GM19467 (cell line): ENCODE data around the gene ZRANB3.
"Not testable (repeated sequence)": the region's sequence is repeated elsewhere in the genome, so short reads cannot be mapped to it uniquely, and the experiment has no call there.

Source experiments
- ATAC-seq: cut with Tn5 transposase; IDR thresholded peaks from one replicate; pipeline ENCODE4 v1.9.1; 2021; ENCODE audit warnings: mild to moderate bottlenecking, moderate library complexity; ENCODE audit not compliant: unreplicated experiment

Gene ZRANB3

DNA sequence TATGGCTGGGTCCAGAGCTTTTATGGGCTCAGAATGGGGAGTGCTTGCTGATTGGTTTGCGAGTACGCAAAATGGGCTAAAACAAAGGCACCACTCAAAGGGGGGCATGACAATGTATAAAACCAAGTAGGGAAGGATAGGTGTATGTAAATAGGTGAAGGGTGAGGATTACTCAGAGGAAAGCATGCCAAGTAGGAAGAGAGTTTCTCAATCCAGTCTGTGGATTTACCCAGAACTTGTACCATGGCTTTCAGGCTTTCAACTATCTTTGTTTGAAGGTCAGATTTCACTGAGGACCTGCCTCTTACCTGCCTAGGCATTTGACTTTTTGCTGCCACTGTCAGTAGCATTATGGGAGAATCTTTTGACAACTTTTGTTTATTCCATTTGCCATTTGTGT, 386.7 kb downstream of the ZRANB3 start:
- no peak for ATAC-seq

DNA sequence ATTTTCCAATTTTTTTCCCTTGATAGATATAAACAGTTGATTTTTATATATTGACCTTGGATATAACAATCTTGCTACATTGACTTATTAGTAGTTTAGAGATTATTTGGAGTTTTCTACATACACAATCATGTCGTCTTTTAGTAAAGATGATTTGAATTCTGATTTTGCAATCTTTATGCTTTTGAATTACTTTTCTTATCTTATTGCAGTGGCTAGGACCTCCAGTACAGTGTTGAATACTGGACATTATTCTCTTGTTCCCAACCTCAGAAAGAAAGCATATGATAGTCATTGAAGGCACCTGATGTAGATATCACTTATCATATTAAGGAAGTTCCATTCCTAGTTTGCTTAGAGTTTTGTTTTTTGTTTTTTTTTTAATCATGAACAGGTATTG, 388.7 kb downstream of the ZRANB3 start:
- ATAC-seq, result no peak

DNA sequence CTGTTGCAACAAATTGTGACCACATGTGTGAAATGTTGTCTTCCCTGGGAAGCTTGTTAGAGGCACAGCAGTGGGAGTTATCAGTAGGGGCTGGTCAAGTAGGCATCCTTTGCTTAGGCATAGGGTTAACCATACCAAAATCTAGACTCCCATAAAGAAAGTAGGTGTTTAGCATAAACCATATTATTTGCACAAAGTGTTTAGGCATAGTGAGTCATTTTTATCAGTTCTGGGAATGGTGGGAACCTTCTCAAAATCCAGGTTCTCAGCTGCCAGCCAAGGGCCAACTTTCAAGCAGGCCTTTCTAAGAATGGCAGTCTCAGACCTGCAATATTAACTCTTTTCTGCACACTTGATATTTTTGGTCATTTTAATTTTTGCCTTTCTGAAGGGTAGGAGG, 390.4 kb downstream of the ZRANB3 start:
- no peak for ATAC-seq

DNA sequence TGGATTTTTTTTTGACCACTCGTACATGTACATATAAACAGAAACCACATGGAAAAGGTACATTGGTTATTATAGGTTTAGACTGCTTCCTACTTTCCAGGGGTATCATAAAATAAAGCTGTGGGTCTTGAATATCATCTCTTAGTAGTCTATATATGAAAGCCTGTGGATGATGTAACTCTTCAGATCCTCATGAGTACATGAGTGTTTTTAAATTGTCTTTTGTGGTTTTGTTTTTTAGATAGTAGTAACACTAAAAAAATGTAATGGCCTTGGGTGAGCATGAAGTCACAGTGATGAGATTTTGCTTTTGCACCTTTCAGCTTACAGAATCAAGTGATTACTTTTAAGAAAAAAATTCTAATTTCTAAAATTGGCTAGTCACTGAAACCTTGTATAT, 398.7 kb downstream of the ZRANB3 start:
- ATAC-seq, result no peak

DNA sequence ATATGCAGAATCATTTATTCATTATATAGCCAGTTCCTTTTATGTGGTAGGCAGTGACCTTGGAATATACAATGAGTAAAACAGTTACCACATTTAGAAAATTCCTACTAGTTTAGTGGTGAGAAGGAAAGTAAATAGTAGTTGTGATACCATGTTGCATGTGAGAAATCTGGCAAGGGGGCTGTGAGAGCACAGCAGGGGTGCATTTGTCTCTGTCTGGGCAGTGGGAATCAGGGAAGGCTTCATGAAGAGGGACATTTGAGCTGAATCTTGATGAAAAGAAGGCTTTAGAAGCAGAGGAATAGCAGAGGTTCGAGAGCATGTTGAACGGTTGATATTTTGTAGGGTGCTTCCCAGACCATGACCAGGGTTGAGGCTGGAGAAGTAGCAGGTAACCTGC, 400.3 kb downstream of the ZRANB3 start:
- no peak for ATAC-seq

DNA sequence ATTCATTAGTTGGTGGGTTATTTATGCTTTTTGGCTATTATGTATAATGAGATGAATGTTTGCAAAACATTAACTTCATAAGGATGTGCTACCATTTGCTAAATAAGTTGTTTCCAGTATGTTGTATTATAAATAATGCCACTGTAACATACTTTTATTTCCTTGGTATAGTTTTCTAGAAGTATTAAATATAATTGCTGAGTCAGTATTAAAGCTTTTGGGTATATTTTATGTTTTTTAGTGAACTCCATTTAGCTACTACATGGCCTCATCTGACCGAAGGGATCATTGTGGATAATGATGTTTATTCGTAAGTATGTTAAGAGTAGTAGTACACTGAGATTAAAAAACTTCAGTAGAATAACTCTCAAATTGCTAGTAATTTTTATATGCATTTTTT, 405.1 kb downstream of the ZRANB3 start:
- no peak for ATAC-seq

DNA sequence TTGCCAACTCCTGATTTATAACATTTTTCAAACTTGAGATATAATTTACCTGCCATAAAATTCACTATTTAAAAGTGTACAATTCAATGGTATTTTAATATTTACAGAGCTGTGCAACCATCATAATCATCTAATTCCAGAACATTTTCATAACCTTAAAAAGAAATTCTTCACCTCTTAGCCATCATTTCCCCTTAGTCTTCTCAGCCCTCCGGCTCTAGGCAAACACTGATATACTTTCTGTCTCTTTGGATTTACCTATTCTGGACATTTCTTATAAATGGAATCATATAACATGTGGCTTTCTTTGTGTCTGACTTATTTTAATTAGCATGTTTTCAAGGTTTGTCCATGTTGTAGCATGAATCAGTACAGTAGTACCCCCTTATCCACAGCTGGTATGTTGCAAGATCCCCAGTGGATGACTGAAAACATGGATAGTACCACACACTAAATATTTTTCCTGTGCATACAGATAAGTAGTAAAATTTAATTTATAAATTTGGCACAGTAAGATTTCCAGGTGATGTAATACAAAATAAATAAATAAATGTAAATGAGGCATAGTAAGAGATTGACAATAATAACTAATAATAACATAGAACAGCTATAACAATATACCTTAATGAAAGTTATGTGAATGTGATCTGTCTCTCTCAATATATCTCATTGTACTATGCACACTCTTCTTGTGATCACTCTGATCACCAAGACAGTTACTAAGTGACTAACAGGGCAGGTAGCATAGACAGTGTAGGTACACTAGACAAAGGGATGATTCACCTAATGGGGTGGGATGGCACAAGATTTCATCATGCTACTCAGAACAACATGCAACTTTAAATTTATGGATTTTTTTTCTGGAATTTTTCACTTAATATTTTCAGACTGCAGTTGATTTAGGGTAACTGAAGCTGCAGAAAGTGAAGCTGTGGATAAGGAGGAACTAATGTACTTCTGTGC, 405.8 kb downstream of the ZRANB3 start:
- no peak for ATAC-seq

DNA sequence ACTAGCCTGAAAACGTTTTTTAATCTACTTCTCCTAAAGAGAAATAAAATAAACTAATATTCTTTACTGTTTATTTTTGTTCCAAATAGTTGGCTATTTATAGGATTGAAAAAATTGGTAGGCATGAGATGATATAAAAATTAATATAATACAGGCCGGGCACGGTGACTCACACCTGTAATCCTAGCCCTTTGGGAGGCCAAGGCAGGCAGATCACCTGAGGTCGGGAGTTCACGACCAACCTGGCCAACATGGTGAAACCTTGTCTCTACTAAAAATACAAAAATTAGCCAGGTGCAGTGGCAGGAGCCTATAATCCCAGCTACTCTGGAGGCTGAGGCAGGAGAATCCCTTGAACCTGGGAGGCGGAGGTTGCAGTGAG, 409.4 kb downstream of the ZRANB3 start:
- ATAC-seq, result not testable (repeated sequence)

DNA sequence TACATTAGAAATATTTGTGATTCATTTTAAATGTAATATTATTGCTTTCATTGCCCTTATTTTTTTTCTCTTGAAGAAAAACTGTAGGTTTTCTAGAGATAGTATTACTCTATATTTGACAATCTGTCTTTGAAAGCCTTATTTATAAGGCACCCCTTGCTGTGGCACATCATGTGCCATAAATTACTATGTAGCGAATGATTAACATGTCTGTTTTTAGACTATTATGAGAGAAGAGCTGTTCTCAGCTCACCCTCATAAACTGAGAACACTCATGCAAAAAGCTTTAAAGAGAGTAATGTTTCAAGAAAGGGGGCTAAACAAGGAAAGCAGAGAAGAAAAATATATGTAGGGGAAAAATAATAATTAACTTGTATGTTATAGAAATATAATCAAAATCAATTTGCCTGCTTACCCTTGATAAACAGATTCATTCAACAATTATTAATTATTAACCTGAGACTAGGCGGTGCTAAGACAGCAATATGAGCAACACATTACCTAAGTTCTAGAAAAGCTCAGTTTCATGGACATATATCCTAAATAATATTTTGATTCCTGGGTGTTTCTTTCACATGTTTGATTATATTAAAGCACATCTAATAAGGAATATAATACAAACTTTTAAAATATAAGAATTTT, 409.9 kb downstream of the ZRANB3 start:
- ATAC-seq, result no peak

DNA sequence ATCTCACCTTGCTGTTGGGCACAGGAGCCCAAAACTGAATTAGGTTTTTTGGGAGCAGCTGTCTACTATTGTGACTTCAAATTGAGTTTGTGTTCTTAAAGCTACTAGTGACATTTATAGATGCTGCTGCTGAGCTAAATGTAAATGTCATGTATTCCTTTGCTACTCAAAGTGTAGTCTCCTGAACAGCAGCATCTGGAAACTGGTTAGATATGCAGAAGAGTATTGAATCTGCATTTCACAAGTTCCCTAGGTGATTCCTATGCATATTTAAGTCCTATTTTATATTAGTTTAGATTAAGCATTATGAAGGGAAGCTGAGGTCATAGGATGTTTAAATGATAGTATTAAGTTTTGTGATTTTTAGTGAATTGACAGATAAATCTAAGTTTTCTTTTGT, 411.4 kb downstream of the ZRANB3 start:
- ATAC-seq, result no peak

DNA sequence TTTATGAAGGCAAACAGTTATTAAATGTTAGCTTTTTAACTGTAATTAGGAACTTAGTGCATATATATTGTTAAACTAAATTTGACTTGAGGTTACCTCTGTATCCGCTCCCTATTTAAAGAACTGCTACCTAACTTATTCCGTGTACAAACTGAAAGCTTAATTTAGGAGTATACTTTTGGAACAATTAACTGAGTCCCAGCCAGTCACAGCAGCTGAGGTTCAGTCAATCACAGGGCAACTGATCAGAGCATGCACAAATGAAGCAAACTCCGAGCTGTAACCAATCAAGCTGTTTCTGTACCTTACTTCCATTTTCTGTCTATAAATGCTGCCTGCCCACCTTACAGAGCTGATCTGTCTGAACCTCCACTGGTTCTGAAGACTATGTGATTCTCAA, 417.7 kb downstream of the ZRANB3 start:
- ATAC-seq, result no peak

DNA sequence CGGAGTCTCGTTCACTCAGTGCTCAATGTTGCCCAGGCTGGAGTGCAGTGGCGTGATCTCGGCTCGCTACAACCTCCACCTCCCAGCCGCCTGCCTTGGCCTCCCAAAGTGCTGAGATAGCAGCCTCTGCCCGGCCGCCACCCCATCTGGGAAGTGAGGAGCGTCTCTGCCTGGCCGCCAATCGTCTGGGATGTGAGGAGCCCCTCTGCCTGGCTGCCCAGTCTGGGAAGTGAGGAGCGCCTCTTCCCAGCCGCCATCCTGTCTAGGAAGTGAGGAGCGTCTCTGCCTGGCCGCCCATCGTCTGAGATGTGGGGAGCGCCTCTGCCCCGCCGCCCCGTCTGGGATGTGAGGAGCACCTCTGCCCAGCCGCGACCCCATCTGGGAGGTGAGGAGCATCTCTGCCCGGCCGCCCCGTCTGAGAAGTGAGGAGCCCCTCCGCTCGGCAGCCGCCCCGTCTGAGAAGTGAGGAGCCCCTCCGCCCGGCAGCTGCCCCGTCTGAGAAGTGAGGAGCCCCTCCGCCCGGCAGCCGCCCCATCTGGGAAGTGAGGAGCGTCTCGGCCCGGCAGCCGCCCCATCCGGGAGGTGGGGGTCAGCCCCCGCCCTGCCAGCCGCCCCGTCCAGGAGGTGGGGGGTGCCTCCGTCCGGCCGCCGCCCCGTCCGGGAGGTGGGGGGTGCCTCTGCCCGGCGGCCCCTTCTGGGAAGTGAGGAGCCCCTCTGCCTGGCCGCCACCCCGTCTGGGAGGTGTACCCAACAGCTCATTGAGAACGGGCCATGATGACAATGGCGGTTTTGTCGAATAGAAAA, 425.3 kb downstream of the ZRANB3 start:
- ATAC-seq, result not testable (repeated sequence)

DNA sequence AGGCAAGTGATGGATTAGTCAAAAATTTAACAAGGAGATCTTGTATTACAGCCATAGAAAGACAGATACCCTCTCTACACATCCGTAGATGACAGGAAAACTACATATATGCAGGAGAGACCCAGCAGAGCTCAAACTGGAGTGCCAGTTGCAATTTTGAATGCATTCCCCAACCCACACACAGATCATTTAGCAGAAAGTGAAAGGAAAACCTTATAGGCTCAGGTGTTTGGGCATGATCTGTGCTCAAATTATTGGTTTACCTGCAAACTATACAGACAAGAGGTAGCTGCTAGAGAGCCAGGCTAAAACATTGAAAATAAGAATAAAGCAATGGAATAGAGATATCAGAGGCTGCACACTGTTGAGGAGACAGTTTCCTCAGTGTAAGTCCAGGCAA, 427.2 kb downstream of the ZRANB3 start:
- ATAC-seq, result no peak

DNA sequence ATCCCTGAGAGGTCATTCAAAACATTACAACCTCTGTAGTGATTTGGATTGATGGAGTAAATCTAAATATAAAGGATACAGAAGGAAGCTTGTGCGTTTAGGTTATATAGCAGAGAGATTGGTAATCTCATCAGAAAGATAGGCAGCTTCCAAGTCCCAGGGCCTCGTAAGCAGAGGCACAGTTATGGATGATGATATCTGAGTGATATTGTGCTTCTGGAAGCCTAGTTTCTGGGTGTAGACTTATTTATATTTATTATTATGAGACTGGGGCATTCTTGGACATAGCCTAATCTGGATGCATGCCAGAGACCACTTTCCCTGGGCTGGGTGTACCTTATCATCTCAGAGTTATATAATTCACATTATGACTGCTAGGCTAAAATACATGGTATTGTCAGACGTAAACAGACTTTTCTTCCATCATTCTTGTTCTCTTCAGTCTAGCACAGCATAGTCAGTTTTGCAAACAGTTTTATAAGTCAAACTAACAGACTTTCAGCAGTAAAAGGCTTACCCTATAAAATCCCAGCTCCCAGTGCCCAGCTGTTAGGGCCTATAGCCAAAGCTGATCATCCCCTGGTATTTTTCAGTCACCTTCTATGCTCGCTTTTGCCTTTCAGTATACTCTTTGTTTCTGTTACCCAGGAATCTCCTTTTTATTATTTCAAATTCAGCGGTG, 431.1 kb downstream of the ZRANB3 start:
- no peak for ATAC-seq

DNA sequence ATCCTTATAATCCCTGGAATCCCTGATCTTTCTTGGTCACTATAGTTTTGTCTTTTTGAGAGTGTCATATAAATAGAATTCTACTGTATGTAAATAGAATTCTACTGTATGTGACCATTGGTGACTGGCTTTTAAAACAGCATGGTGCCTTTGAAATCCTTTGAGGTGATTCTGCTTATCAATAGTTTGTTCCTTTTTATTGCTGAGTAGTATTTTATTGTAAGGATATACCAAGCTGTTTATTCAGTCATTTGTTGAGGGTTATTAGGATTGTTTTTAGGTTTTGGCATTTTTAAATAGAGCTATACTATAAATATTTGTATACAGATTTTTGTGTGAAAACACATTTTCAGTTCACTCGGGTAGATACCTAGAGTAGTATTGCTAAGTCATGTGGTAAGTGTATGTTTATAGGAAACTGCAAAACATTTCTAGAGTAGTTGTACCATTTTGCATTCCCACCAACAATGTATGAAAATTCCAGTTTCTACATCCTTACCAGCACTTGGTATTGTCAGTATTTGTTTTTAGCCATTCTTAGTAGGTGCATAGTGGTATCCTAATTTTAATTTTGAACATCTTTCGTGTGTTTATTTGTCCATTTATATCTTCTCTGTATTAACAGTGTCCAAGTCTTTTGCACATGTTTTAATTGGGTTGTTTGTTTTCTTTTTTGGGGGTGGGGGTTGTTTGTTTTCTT, 433.3 kb downstream of the ZRANB3 start:
- no peak for ATAC-seq

DNA sequence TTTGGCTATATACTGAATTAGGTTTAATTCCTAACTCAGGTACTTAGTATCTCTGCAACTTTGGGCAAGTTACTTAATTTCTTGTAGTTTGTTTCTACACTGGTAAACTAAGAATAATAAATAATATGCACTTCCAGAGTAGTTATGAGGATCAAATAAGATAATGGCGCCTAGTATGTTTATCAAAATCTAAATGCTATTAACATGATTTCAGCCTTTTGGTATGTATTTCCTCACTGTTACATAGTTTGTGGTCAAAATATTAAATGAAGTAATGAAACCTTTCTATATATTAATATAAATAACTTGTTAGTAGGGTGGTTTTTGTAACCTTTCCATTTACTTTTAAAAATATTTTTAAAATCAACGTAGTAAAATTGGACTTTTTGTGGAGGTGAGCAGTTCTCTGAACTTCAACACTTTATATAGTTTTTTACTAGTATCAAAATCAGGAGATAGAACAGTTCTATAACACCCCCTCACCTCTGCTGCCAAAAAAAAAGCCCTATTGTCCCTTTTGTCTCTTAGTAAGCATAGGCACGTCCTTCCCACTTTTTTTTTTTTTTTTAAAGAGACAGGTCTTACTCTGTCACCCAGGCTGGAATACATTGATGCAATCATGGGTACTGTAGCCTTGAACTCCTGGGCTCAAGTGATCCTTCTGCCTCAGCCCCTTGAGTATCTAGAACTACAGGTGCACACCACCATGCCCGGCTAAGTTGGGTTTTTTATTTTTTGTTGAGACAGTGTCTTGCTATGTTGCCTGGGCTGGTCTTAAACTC, 434.2 kb downstream of the ZRANB3 start:
- ATAC-seq, result no peak

DNA sequence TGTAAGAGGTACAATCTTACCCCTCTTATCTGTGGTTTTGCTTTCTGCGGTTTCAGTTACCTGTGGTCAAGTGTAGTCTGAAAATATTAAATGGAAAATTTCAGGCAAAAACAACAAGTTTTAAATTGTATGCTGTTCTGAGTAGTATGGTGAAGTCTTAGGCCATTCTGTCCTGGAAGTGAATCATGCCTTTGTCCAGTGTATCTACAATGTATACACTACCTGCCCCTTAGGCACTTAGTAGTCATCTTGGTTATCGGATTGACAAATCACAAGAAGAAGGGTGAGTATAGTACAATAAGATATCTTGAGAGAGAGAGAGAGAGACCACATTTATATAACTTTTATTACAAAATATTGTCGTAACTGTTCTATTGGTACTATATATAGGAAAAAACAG, 435.4 kb downstream of the ZRANB3 start:
- no peak for ATAC-seq

DNA sequence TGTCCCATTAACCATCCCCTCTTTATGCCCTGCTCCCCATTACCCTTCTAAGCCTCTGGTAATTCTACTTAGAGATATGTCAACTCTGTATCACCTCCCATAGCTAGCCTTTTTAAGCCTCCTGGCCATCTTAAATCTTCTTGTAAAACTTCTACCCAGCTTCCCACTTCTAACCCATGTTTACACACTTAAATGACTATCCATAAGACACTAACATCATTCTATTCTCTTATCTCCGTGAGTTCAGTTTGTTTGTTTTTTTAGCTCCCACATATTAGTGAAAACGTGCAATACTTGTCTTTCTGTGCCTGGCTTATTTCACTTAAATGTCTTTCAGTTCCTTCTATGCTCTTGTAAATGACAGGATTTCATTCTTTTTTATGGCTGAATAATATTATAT, 436.5 kb downstream of the ZRANB3 start:
- no peak for ATAC-seq

DNA sequence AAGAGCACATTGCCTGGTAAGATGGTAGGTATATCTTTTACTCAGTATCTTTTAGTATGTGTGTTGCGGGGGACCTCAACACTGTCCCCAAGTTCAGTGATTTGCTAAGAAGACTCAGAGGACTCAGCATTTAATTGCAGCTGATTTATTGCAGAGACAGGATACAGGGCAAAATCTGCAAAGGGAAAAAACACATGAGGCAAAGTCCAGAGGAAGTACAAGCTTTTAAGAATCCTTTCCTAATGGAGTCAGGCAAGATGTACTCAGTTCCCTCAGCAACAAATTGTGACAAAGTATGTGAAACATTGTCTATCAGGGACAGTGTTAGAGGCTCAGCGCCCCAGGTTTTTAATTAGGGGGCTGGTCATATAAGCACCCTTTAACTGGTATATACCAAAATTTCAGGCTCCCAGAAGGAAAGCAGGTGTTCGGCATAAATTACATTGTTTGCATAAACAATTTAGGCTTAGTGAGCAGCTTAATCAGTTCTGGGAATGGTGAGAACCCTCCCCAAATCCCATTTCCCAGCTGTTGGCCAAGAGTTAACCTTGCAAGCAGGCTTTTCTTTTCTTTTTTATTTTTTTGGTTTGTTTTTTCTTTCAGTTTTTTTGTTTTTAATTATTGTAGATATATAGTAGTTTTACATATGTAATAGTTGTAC, 437.2 kb downstream of the ZRANB3 start:
- ATAC-seq, result no peak
